ENCODE measurements around the gene ADAMTS18. TPM values are rescaled to one million over a fixed set of nuclear protein-coding genes. Genes with fewer than 3 reads are reported as not detected.

Gene ADAMTS18
- total and polyA plus RNA-seq, 2 donors (not counting 3 experiments of a cell fraction or from before 2014, with no cell fraction given) = 18.4 to 27.5 TPM

Other genes with a start within 250 kb of the ADAMTS18 start
- 50.1 and 57.0 TPM in 2 replicates for gene MON1B, start 243.8 kb downstream of the ADAMTS18 start, total RNA-seq
- 35.8 and 37.6 TPM in 2 replicates for gene MON1B, start 243.8 kb downstream of the ADAMTS18 start, polyA plus RNA-seq
- gene SYCE1L, start 235.6 kb downstream of the ADAMTS18 start, total RNA-seq = 13.7 and 28.6 TPM in 2 replicates
- 6.8 and 16.1 TPM in 2 replicates for gene SYCE1L, start 235.6 kb downstream of the ADAMTS18 start, polyA plus RNA-seq